GM13977 (cell line): ENCODE results near the gene SGK1.
"Not testable (repeated sequence)": the region's sequence is repeated elsewhere in the genome, so short reads cannot be mapped to it uniquely, and the experiment has no call there.

ENCODE experiments used
- DNase-seq: peaks from one replicate; pipeline ENCODE4 v3.0.0; 2012; ENCODE audit warnings: low spot score
- in situ Hi-C: fragments of 300-500 bp; cut with MboI; formaldehyde crosslinking; loops from one replicate; pipeline ENCODE4 v1.12.0; 2022; ENCODE audit warnings: low sequenced_read_pairs, low pct_unique_long_range_greater_than_20kb, mixed read lengths, inconsistent platforms; ENCODE audit not compliant: unreplicated experiment
- TF ChIP-seq, protein P1 (sequence below): IDR thresholded peaks from 2 replicates; pipeline ENCODE4 v1.5.1; 2012; ENCODE audit warnings: mild to moderate bottlenecking, control low read depth; ENCODE audit not compliant: insufficient read depth; ENCODE audit errors: extremely low read depth, missing control alignments

Gene SGK1

DNA sequence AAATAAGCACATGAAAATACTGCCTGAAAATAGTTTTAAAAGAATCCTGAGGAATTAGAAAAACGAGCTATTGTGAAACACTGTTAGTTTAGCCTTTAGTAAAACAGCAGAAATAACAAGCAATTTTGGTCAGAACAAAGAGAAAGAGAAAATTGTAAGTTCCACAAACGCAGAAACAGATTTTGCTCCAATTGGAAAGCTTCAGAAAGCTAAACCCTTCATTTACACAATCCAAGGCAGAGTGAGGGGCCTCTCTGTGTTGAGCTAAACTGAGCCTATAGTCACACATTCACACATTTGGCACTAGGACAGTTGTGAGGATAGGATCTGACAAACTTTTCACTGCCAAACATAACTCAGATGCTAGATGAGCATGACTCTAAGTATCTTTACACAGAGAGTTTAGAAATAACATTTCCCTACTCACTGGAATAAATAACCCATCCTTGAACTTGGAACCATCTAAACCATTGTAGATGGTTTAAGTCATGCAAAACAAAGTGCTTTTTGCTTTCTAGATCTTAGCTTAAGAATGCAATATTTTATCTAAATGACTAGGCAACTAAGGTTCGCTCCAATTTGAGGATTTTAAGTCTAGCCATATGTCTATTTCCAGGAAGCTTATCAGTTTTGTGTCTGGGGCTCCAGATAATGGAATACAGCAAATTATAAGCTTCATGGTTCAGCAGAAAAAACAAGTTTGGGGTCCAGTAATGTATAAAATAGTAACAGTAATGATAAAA lies 122.6 kb downstream of the SGK1 start:
- TF ChIP-seq, protein P1, sequence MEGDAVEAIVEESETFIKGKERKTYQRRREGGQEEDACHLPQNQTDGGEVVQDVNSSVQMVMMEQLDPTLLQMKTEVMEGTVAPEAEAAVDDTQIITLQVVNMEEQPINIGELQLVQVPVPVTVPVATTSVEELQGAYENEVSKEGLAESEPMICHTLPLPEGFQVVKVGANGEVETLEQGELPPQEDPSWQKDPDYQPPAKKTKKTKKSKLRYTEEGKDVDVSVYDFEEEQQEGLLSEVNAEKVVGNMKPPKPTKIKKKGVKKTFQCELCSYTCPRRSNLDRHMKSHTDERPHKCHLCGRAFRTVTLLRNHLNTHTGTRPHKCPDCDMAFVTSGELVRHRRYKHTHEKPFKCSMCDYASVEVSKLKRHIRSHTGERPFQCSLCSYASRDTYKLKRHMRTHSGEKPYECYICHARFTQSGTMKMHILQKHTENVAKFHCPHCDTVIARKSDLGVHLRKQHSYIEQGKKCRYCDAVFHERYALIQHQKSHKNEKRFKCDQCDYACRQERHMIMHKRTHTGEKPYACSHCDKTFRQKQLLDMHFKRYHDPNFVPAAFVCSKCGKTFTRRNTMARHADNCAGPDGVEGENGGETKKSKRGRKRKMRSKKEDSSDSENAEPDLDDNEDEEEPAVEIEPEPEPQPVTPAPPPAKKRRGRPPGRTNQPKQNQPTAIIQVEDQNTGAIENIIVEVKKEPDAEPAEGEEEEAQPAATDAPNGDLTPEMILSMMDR, result no peak
- DNase-seq, result no peak
- in situ Hi-C loops, result no loop called here

DNA sequence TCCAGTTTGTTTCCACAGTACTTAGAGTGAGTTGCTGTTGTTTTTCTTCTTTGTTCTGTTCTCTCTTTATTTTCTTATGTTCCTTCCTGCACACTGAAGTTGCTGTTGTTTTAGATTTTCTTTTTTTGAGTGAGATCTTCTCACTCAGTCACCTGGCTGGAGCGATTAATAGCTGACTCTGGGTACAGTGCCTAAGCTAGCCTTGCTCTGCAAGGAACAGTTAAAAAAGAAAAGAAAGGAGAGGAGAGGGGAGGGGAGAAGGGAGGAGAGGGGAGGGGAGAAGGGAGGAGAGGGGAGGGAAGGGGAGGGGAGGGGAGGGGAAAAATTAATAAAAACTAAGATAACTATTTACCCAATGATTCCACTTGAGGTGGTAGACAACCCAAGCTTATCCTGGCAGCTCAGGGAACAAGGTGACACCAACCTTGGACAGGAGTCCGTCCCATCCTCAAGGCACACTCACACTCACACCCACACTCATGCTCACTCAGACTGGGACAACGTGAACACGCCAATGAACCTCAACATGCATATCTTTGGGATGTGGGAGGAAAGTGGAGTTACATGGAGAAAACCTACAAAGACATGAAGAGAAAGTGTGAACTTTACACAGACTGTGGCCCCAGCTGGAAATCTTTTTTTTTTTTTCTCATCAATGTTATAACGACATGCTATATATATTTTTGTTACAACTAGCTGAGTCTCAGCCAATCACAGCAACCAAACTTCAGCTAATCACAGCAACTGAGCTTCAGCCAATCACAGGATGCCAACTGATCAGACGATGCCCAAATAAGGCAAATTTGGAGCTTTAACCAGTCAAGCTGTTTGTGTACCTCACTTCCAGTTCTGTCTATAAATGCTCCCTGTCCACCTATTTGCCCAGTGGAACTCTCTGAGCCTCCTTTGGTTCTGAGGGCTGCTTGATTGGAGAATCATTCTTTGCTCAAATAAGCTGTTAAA lies 124.1 kb downstream of the SGK1 start:
- TF ChIP-seq, protein P1, result no peak

DNA sequence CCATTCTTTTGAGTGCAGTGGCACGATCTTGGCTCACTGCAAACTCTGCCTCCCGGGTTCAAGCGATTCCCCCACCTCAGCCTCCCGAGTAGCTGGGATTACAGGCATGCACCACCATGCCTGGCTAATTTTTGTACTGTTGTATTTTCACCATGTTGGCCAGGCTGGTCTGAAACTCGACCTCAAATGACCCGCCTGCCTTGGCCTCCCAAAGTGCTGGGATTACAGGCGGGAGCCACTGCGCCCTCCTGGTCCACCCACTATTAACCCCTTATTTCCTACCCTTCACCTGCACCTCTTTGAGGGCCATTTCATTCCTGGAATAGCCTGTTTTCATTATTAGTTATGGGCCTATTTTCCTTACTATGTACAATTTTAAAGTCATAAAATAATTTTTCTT lies 125.3 kb downstream of the SGK1 start:
- in situ Hi-C loops, DNase-seq: not testable (repeated sequence)

More for the DNA sequence above, 124.1 kb downstream of the SGK1 start:
- in situ Hi-C loops, result no loop called here
- no peak for DNase-seq

DNA sequence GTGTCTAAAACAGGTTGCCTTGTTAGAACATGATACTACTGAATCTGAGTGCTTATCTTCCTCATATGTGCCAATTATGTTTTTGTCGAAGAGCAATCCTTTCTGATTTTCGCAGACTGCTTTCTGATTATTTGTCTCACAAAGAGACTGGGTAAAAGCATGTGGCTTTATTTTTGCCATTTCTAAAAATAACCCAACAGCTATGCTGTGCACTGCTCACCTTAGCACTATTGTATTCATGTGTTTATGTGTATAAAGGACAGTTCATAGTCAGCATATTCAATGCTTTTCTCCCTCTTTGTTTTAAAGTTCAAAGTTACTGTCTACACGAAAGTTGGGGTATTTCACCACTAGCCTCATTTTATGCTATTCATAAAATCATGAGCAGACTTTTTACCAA lies 127.0 kb downstream of the SGK1 start:
- no peak for DNase-seq
- TF ChIP-seq, protein P1, result no peak
- in situ Hi-C loops, result no loop called here

DNA sequence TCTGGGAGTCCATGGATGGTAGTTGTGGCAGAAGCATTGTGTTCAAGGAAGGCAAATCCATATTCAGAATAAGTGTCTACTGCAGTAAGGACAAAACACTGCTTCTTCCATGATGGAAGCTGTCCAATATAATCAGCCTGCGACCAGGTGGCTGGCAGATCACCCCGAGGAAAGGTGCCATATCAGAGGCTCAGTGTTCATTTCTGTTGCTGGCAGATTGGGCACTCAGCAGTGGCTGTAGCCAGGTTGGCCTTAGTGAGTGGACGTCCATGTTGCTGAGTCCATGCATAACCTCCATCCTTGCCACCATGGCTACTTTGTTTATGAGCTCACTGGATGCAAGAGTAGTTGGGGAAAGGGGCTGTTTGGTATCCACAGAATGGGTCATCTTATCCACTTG lies 130.2 kb downstream of the SGK1 start:
- TF ChIP-seq, protein P1, result no peak
- no peak for DNase-seq
- in situ Hi-C loops, result no loop called here

DNA sequence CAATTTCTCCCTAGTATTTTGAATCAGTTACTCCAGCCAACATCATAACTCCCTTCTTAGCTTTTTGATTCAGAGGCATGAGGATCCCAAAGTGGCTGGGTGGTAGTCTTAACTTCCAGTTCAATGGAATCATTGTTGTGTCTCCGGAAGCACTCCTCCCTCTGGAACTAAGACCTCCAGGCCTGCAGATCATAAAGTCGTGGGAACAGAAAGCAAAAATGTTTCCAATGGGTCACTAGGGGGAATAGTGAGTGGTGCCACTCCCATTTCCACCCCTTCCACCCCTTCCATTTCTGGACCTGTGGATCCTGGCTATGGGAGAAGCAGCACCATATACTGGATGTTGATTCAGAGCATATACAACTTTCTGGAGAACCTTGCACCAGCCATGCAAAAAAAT lies 130.8 kb downstream of the SGK1 start:
- no peak for DNase-seq
- TF ChIP-seq, protein P1, result no peak
- in situ Hi-C loops, result no loop called here

DNA sequence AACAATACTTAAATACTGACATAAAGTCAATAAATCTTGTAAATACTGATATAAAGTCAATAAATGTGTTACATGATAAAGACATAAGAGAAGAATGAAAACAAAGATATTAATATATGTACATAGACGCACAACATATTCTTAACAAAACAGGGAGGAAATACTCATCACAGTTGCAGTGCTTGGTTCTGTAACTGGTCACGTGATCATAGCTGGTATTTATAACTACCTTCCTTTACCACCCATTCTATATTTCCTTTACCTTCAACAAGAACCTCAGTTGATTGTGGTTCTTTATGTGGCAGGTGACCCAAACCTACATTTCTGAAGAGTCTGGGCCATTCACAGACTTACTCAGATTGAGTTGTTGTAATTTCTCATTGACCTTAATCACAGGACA lies 131.6 kb downstream of the SGK1 start:
- no peak for DNase-seq
- in situ Hi-C loops, result no loop called here
- TF ChIP-seq, protein P1, result no peak
